Esophagus squamous epithelium (tissue), 5 donors: ENCODE results near the gene ADAM17. TPM values are rescaled to one million over a fixed set of nuclear protein-coding genes. Genes with fewer than 3 reads are reported as not detected.
"Not testable (repeated sequence)": the region's sequence is repeated elsewhere in the genome, so short reads cannot be mapped to it uniquely, and the experiment has no call there.

Source experiments
- DNase-seq: peaks from one replicate; lab custom pipeline; 2025; lab: John Stamatoyannopoulos, UW
- H3K27ac ChIP-seq, 4 donors: fragments of 200-600 bp; sonication (generic); one replicate each; pipeline ENCODE4 v1.5.1; 2016 to 2019; ENCODE audit warnings: mild to moderate bottlenecking in 1 of 4
- H3K27me3 ChIP-seq, 4 donors: fragments of 200-600 bp; sonication (generic); 1 replicate in 3 of 4; 2 replicates in 1 of 4; pipeline versions ENCODE4 v1.5.1 to v1.6.0; 2017 to 2021; ENCODE audit warnings: antibody characterized with exemption in 1 of 4
- H3K36me3 ChIP-seq, 3 donors: fragments of 200-600 bp; sonication (generic); one replicate each; pipeline ENCODE4 v1.5.1; 2016 to 2019
- H3K4me1 ChIP-seq, 3 donors: fragments of 200-600 bp; sonication (generic); one replicate each; pipeline ENCODE4 v1.5.1; 2017 to 2019
- H3K4me3 ChIP-seq, 4 donors: fragments of 200-600 bp; sonication (generic); 1 replicate in 3 of 4; 2 replicates in 1 of 4; pipeline ENCODE4 v1.5.1; 2016 to 2019; ENCODE audit warnings: mild to moderate bottlenecking in 2 of 4, moderate library complexity in 1 of 4
- H3K9me3 ChIP-seq, 3 donors: fragments of 200-600 bp; sonication (generic); one replicate each; pipeline ENCODE4 v1.5.1; 2016 to 2019
- CTCF ChIP-seq, 6 experiments: fragments of 450-650 bp in 4 of 6; fragments of 200-600 bp in 2 of 6; sonication (generic) in 2 of 6; IDR thresholded peaks; one replicate each; pipeline ENCODE4 v1.5.1; 2016 to 2019; ENCODE audit warnings: antibody characterized with exemption in 6 of 6, mild to moderate bottlenecking in 4 of 6, moderate library complexity in 4 of 6
- POLR2A ChIP-seq, 4 donors: fragments of 450-650 bp; IDR thresholded peaks; one replicate each; pipeline ENCODE4 v1.6.1; 2017; ENCODE audit warnings: antibody characterized with exemption in 4 of 4, mild to moderate bottlenecking in 4 of 4, moderate library complexity in 3 of 4
- WGBS, 2 donors: methylation state at CpG; one replicate each; pipeline ENCODE4 v1.1.5; 2018; 5-methylcytosine and 5-hydroxymethylcytosine counted together
- intact Hi-C: fragments of 100-400 bp; cut with DNase I; formaldehyde crosslinking; loops from one replicate; pipeline ENCODE4 v1.15.0; 2022
- total RNA-seq, 4 donors: library from RNA; depleted of rRNA; stranded (reverse); fragments of >200 nt; gene quantifications; one replicate each; pipeline ENCODE4 v1.1.0, GENCODE V29; 2016
- donor health status: DM: yes; HTN: yes; CAD: no.

ADAM17 gene
- total RNA-seq, 4 donors from 2014 or later: 21.5 to 38.9 (median 29.2) TPM

- intact Hi-C loops: no loop called here
- no peak for DNase-seq
- no peaks in the 10 kb centered on the region for H3K9me3 ChIP-seq
- H3K36me3 ChIP-seq: peaks cover 0 to 97% (median 21%) of the 10 kb centered on the region in 3 donors
- H3K27me3 ChIP-seq: no peaks in the 10 kb centered on the region
- no peaks in the 10 kb centered on the region for H3K4me1 ChIP-seq
- no peak overlapping the region for H3K4me3 ChIP-seq
- WGBS, 2 donors: 91 to 95% methylated on average over 7 of the region's 7 CpGs
- TF ChIP-seq POLR2A (IDR thresholded peaks at IDR 0.05): no peak
- no peak for TF ChIP-seq CTCF (IDR thresholded peaks at IDR 0.05)
- H3K27ac ChIP-seq: no peak overlapping the region
These were observed 36.9 kb downstream of the ADAM17 start for GRCh38 chr2:9518780-9519179.

GRCh38 chr2:9518163-9518562, 37.5 kb downstream of the ADAM17 start:
- 84 to 88% methylated on average over 3 of the region's 3 CpGs for WGBS, 2 donors
- H3K4me3 ChIP-seq: no peak overlapping the region
- no peaks in the 10 kb centered on the region for H3K9me3 ChIP-seq
- H3K4me1 ChIP-seq: no peaks in the 10 kb centered on the region
- H3K36me3 ChIP-seq: peaks cover 0 to 97% (median 21%) of the 10 kb centered on the region in 3 donors
- intact Hi-C loops: no loop called here
- no peak overlapping the region for H3K27ac ChIP-seq
- no peak for DNase-seq
- no peaks in the 10 kb centered on the region for H3K27me3 ChIP-seq
- no peak for TF ChIP-seq POLR2A (IDR thresholded peaks at IDR 0.05)
- no peak for TF ChIP-seq CTCF (IDR thresholded peaks at IDR 0.05)

- Histone ChIP-seq H3K36me3 (peaks cover 0 to 100% (median 21%) of the 10 kb centered on the region in 3 donors), H3K4me1 (no peaks in the 10 kb centered on the region), H3K27ac (no peak overlapping the region), H3K27me3 (no peaks in the 10 kb centered on the region), H3K4me3 (no peak overlapping the region), H3K9me3 (no peaks in the 10 kb centered on the region)
- no peak for TF ChIP-seq POLR2A (IDR thresholded peaks at IDR 0.05)
- no peak for TF ChIP-seq CTCF (IDR thresholded peaks at IDR 0.05)
- intact Hi-C loops: no loop called here
- 90% methylated on average over 2 of the region's 2 CpGs for WGBS, 2 donors
- DNase-seq: no peak
These were observed 38.4 kb downstream of the ADAM17 start for GRCh38 chr2:9517118-9517782.

- H3K4me1 ChIP-seq, H3K4me3 ChIP-seq, intact Hi-C loops, H3K9me3 ChIP-seq, H3K27me3 ChIP-seq, H3K27ac ChIP-seq, DNase-seq: not testable (repeated sequence)
- 94 to 95% methylated on average over 3 of the region's 3 CpGs for WGBS, 2 donors
- H3K36me3 ChIP-seq: peaks cover 0 to 100% (median 17%) of the 10 kb centered on the region in 3 donors
These were observed 41.7 kb downstream of the ADAM17 start for GRCh38 chr2:9513946-9514345.

GRCh38 chr2:9508931-9509330, 46.7 kb downstream of the ADAM17 start:
- peaks cover 0 to 100% (median 14%) of the 10 kb centered on the region in 3 donors for H3K36me3 ChIP-seq

More at GRCh38 chr2:9508931-9509330, 46.7 kb downstream of the ADAM17 start:
- H3K9me3 ChIP-seq: no peaks in the 10 kb centered on the region
- no peaks in the 10 kb centered on the region for H3K27me3 ChIP-seq
- DNase-seq: no peak
- no peak overlapping the region for H3K4me3 ChIP-seq
- WGBS, 2 donors: 20 to 31% methylated on average over 1 of the region's 1 CpG
- H3K27ac ChIP-seq: no peak overlapping the region
- intact Hi-C loops: no loop called here
- TF ChIP-seq POLR2A (IDR thresholded peaks at IDR 0.05) (no peak), CTCF (IDR thresholded peaks at IDR 0.05) (no peak)
- H3K4me1 ChIP-seq: no peaks in the 10 kb centered on the region
